ENCODE data around the gene TNFRSF25.

DNA sequence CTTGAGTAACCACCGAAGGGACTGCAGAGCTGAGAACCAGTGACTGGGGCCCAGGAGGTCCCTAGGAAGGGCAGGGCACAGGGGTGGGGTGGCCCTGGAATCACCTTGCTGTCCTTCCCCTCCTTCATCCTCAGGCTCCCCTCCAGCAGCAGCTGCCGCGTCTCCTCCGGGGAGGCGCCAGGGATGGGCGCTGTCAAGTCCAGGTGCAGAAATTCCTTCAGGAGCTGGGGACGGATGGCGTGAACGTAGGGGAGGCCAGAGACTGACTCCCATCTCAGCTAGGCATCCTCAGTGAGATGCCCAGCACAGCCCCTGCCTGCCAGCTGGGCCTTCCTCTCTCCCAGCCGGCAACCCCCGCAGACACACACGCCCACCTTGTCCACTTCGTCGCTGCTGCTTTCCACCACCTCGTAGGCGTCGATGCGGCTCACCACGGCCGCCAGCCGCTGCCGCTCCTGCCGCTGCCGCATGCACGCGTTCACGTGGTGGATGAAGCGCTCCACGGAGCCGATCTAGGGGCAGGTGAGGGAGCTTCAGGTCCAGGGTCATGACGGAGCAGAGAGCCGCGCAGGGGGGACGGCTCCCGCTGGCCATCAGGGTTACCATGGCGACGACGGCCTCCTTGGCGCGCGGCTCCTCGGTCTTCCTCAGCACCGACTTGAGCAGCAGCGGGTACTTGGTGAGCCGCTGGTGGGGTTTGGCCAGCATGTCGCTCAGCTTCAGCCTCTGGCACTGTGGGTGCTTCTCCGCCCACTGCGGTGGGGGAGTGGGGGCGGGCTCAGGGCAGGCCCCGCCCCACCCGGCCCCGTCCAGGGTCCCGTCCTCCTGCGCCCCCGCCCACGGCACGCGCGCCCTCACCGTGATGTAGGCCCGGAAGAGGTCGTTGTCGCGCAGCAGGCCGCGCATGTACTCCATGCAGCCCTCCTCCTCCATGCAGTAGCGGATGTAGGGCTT lies 4.4 kb upstream of the TNFRSF25 start:
- TF ChIP-seq EZH2 (IDR thresholded peaks at IDR 0.05) (no peak), POLR2AphosphoS5 (IDR thresholded peaks at IDR 0.05; ENCODE audit: borderline replicate concordance, low read depth, low read length) (no peak), FOXP2 (optimal IDR thresholded peaks at IDR 0.05; ENCODE audit: control extremely low read depth, extremely low read length, insufficient read depth) (no peak)
